Vagina (tissue), 2 donors: ENCODE results near the gene FRMD3.

ENCODE experiments used
- CTCF ChIP-seq, 3 experiments: fragments of 450-650 bp in 2 of 3; fragments of 200-600 bp in 1 of 3; sonication (generic) in 1 of 3; IDR thresholded peaks; one replicate each; pipeline ENCODE4 v1.5.1; 2017 to 2019; ENCODE audit warnings: antibody characterized with exemption in 3 of 3, mild to moderate bottlenecking in 2 of 3, moderate library complexity in 2 of 3
- POLR2A ChIP-seq, 2 donors: fragments of 450-650 bp; IDR thresholded peaks; one replicate each; pipeline ENCODE4 v1.6.1; 2017; ENCODE audit warnings: antibody characterized with exemption in 2 of 2, mild to moderate bottlenecking in 2 of 2, moderate library complexity in 2 of 2

GRCh38 chr9:83584995-83585394 lies 46.8 kb upstream of the FRMD3 start:
- TF ChIP-seq POLR2A (IDR thresholded peaks at IDR 0.05), result no peak
- TF ChIP-seq CTCF (IDR thresholded peaks at IDR 0.05), result no peak
